Activated naive CD4-positive, alpha-beta T cell treated with anti-CD3 and anti-CD28 coated beads, Interleukin-2, amount 10 ng/mL, durations not matched to agents 7 days and 5 days (primary cell): ENCODE measurements around the gene CCDC191.

Source experiments
- CTCF ChIA-PET: fragments of 350-600 bp; sonication (Branson Sonifier 250); formaldehyde crosslinking; loops from one replicate; lab custom pipeline; 2021; ENCODE audit warnings: antibody characterized with exemption; lab: Charles Lee
- DNase-seq: peaks from one replicate; pipeline ENCODE4 v3.0.0-alpha.2; 2020
- H3K27ac Mint-ChIP-seq: one replicate; pipeline ENCODE4 v1.8.0; 2021; ENCODE audit warnings: mild to moderate bottlenecking, moderate library complexity, mixed read lengths
- H3K27me3 Mint-ChIP-seq: one replicate; pipeline ENCODE4 v1.8.0; 2021; ENCODE audit warnings: mild to moderate bottlenecking, mixed read lengths
- H3K36me3 Mint-ChIP-seq: one replicate; pipeline ENCODE4 v1.8.0; 2021; ENCODE audit warnings: mixed read lengths
- H3K4me1 Mint-ChIP-seq: one replicate; pipeline ENCODE4 v1.8.0; 2021; ENCODE audit warnings: mixed read lengths
- H3K4me3 Mint-ChIP-seq: one replicate; pipeline ENCODE4 v1.8.0; 2021; ENCODE audit warnings: mild to moderate bottlenecking, moderate library complexity, mixed read lengths
- H3K9me3 Mint-ChIP-seq: one replicate; pipeline ENCODE4 v1.8.0; 2021; ENCODE audit warnings: mixed read lengths

The CCDC191 gene, protein sequence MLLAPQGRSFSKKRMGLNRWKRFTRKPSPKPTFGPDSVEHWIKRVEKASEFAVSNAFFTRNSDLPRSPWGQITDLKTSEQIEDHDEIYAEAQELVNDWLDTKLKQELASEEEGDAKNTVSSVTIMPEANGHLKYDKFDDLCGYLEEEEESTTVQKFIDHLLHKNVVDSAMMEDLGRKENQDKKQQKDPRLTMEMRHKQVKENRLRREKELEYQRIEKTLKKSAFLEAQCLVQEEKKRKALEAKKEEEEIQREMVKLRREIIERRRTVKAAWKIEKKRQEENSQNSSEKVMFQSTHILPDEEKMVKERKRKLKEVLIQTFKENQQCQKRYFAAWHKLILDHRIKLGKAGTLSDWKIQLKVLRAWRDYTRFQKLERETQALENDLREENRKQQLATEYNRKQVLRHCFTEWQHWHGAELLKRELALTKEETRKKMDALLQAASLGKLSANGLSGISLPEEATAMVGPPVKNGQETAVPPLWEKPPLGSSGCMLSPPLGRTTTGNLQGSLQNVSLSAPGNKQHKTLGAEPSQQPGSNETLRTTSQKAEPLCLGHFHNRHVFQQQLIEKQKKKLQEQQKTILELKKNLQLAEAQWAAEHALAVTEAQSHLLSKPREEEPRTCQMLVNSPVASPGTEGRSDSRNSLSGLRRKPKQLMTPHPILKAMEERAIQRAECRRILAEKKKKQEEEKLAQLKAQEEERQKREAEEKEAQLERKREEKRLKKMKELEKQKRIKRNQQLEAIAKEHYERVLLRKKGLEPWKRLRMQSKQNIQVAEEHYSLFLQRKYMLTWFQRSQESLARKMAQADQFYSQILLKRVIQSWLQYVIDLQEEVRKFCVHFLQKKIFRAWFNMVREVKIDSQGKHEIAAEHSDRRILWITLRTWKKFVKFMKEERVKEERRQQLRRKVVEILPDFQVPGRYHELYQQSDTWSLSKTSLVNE

DNA sequence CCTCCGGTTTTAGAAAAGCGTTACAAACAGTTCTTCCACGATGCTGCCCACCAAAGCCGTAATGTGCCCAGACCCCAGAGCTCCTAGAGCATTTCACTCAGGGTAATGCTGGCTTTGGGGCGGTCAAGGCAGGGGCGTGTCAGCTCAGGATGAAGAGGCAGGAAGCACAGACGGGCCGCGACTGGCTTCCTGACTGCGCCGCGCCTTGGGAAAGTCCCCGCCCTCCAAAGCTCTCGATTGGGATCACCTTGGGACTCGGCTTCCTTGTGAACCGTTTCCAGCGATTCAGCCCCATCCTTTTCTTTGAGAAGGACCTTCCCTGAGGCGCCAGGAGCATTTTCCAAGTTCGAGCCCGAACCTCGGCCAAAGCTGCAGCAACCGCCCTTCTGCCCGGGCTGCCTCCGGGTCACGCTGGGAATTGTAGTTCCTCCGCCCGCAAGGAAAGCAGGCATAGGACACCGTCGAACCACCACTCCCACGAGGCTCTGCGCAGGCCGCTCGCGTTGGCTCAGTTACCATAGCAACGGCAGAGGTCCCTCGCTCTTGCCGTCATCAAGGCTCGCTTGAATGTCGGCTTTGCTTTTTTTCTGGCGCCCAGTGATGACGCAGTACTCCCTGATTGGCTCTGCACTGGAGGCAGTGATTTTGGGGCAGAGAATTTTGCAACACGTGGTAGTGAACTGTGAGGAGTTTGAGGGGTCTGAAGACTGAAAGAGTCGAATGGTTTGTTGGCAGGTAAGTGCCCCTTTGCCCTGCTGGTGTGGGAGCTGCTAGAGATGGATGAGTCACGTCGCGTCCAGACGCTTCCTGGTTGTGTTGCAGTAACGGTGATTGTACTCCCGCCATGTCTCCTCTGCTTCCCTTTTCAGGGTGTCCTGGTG is at the start of gene CCDC191, which contains the start of gene QTRT2:
TSS of gene CCDC191 (minus strand) at position 397 of the 881 bp plus-strand sequence. CDS start at position 337, 60 bp downstream.
TSS of gene QTRT2 (plus strand) at position 608 of the 881 bp plus-strand sequence. CDS start 8,521 bp downstream, outside the sequence.
- DNase-seq = peak; percentile 99
- H3K36me3 Mint-ChIP-seq = peaks cover 12% of the 10 kb centered on the region
- H3K9me3 Mint-ChIP-seq = no peaks in the 10 kb centered on the region
- peak within 1 kb of the TSS; percentile 89 for H3K27ac Mint-ChIP-seq
- CTCF ChIA-PET = interaction anchor here (0.9 to 1.3 kb wide), 2 partner anchors 310 to 311 kb away, joined by 3 to 5 read pairs; partner anchors contain the start of gene ATP6V1A
- H3K4me1 Mint-ChIP-seq = peaks cover 35% of the 10 kb centered on the region
- peaks cover 4% of the 10 kb centered on the region for H3K27me3 Mint-ChIP-seq
- peak within 1 kb of the TSS; percentile 88 for H3K4me3 Mint-ChIP-seq

GRCh38 chr3:114104414-114104813 is 48.1 kb upstream of the CCDC191 start:
- Mint-ChIP-seq H3K27ac (no peak overlapping the region), H3K36me3 (no peaks in the 10 kb centered on the region), H3K27me3 (peaks cover 13% of the 10 kb centered on the region), H3K4me1 (no peaks in the 10 kb centered on the region), H3K4me3 (no peak overlapping the region), H3K9me3 (no peaks in the 10 kb centered on the region)
- no peak for DNase-seq
- CTCF ChIA-PET = no interaction called here

- no peak overlapping the region for H3K27ac Mint-ChIP-seq
- H3K9me3 Mint-ChIP-seq = no peaks in the 10 kb centered on the region
- CTCF ChIA-PET = no interaction called here
- no peaks in the 10 kb centered on the region for H3K4me1 Mint-ChIP-seq
- no peaks in the 10 kb centered on the region for H3K36me3 Mint-ChIP-seq
- H3K4me3 Mint-ChIP-seq = no peak overlapping the region
- no peak for DNase-seq
- peaks cover 12% of the 10 kb centered on the region for H3K27me3 Mint-ChIP-seq
Measured at GRCh38 chr3:114103858-114104257, 47.5 kb upstream of the CCDC191 start.

GRCh38 chr3:114103181-114103580 is 46.9 kb upstream of the CCDC191 start:
- CTCF ChIA-PET = no interaction called here
- H3K27me3 Mint-ChIP-seq = peaks cover 12% of the 10 kb centered on the region
- no peak overlapping the region for H3K4me3 Mint-ChIP-seq
- H3K4me1 Mint-ChIP-seq = no peaks in the 10 kb centered on the region
- no peak overlapping the region for H3K27ac Mint-ChIP-seq
- no peaks in the 10 kb centered on the region for H3K9me3 Mint-ChIP-seq
- H3K36me3 Mint-ChIP-seq = no peaks in the 10 kb centered on the region
- no peak for DNase-seq

- no peak for DNase-seq
- Mint-ChIP-seq H3K9me3 (no peaks in the 10 kb centered on the region), H3K27me3 (peaks cover 10% of the 10 kb centered on the region), H3K4me1 (no peaks in the 10 kb centered on the region), H3K27ac (no peak overlapping the region), H3K4me3 (no peak overlapping the region), H3K36me3 (no peaks in the 10 kb centered on the region)
- CTCF ChIA-PET = no interaction called here
Measured at GRCh38 chr3:114101101-114101500, 44.8 kb upstream of the CCDC191 start.

DNA sequence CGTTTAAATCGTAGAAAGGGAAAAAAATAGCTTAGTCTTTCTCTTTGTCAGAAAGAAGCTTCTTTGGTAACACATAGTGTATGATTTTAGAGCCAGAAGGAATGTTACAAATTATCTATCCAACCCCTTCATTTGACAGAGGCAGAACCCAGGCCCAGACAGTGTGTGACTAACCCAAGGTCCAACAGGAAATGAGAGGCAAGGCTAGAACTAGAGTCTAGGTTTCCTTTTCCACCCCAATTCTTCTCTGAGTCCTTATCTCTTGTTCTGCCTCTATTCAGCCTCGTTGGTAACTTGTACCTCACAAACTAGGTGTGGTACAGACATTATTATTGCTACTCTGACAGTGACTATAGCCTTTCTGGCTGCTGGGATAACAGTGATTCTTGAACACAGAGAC is 39.5 kb upstream of the CCDC191 start:
- CTCF ChIA-PET = no interaction called here
- Mint-ChIP-seq H3K4me3 (no peak overlapping the region), H3K9me3 (no peaks in the 10 kb centered on the region), H3K27me3 (peaks cover 19% of the 10 kb centered on the region), H3K27ac (no peak overlapping the region), H3K4me1 (no peaks in the 10 kb centered on the region), H3K36me3 (no peaks in the 10 kb centered on the region)
- DNase-seq = no peak

DNA sequence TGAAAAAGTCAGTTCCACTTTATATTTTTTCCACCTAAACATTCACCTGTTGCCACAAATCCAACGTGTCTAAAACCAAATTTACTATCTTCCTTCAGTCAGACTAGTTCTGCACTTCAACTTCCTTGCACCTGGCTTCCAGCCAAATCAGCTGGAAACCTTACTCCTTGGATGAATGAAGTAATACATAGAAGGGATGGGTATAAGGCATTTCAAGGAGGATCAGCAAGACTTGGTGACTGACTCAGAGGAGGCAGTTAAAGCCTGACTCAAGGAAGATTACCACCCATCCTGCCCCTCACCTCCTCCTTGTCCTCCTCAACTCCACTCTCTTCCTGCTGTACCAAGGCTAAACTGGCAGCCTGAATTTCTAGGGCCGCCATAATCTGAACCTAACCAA is 37.3 kb upstream of the CCDC191 start:
- no peak overlapping the region for H3K27ac Mint-ChIP-seq
- CTCF ChIA-PET = no interaction called here
- no peaks in the 10 kb centered on the region for H3K4me1 Mint-ChIP-seq
- no peak for DNase-seq
- no peaks in the 10 kb centered on the region for H3K36me3 Mint-ChIP-seq
- H3K4me3 Mint-ChIP-seq = no peak overlapping the region
- H3K9me3 Mint-ChIP-seq = no peaks in the 10 kb centered on the region
- H3K27me3 Mint-ChIP-seq = peaks cover 15% of the 10 kb centered on the region

- DNase-seq = no peak
- no peak overlapping the region for H3K27ac Mint-ChIP-seq
- peaks cover 15% of the 10 kb centered on the region for H3K27me3 Mint-ChIP-seq
- no peaks in the 10 kb centered on the region for H3K9me3 Mint-ChIP-seq
- H3K4me1 Mint-ChIP-seq = no peaks in the 10 kb centered on the region
- CTCF ChIA-PET = no interaction called here
- H3K4me3 Mint-ChIP-seq = no peak overlapping the region
- peaks cover under 1% of the 10 kb centered on the region for H3K36me3 Mint-ChIP-seq
Measured at GRCh38 chr3:114093016-114093380, 36.7 kb upstream of the CCDC191 start.

- peaks cover 7% of the 10 kb centered on the region for H3K36me3 Mint-ChIP-seq
- H3K27me3 Mint-ChIP-seq = peaks cover 11% of the 10 kb centered on the region
- no peaks in the 10 kb centered on the region for H3K4me1 Mint-ChIP-seq
- no peak overlapping the region for H3K4me3 Mint-ChIP-seq
- no peak for DNase-seq
- H3K9me3 Mint-ChIP-seq = no peaks in the 10 kb centered on the region
- CTCF ChIA-PET = no interaction called here
- no peak overlapping the region for H3K27ac Mint-ChIP-seq
Measured at GRCh38 chr3:114092151-114093015, 36.1 kb upstream of the CCDC191 start.

GRCh38 chr3:114089675-114090074 is 33.3 kb upstream of the CCDC191 start:
- Mint-ChIP-seq H3K9me3 (no peaks in the 10 kb centered on the region), H3K27me3 (peaks cover 8% of the 10 kb centered on the region), H3K4me3 (no peak overlapping the region), H3K27ac (no peak overlapping the region), H3K36me3 (peaks cover 25% of the 10 kb centered on the region), H3K4me1 (no peaks in the 10 kb centered on the region)
- no peak for DNase-seq
- CTCF ChIA-PET = interaction anchor here (1.0 kb wide), 1 partner anchor 62 kb away, joined by 4 read pairs; no protein-coding TSS in a partner anchor

- H3K27ac Mint-ChIP-seq = no peak overlapping the region
Measured at GRCh38 chr3:114086356-114086755, 30.0 kb upstream of the CCDC191 start.

GRCh38 chr3:114083112-114083511 is 26.8 kb upstream of the CCDC191 start:
- H3K27ac Mint-ChIP-seq = peak overlapping the region; percentile 19

More at GRCh38 chr3:114086356-114086755, 30.0 kb upstream of the CCDC191 start:
- Mint-ChIP-seq H3K36me3 (peaks cover 47% of the 10 kb centered on the region), H3K4me1 (no peaks in the 10 kb centered on the region), H3K9me3 (no peaks in the 10 kb centered on the region), H3K27me3 (no peaks in the 10 kb centered on the region), H3K4me3 (no peak overlapping the region)
- CTCF ChIA-PET = no interaction called here
- DNase-seq = no peak

DNA sequence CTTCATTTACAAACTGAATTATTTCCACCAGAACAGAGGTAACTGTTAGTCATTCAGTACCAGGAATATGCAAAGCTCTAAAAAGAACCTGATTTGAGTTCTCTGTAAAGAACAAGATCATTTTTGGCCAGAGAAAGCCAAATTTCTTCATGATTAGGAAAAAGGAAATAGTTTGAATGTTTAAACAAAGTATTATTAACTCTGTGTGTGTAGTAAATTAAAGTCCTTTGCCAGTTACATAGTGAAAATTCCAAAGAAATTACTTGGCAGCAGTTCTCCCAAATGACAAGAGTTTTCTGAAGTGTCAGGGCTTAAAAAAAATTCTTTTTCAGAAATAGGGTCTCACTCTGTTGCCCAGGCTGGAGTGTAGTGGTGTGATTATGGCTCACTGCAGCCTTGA is 24.7 kb upstream of the CCDC191 start:
- CTCF ChIA-PET = no interaction called here
- no peak for DNase-seq
- Mint-ChIP-seq H3K4me1 (no peaks in the 10 kb centered on the region), H3K36me3 (peaks cover 62% of the 10 kb centered on the region), H3K27me3 (no peaks in the 10 kb centered on the region), H3K4me3 (no peak overlapping the region), H3K9me3 (no peaks in the 10 kb centered on the region), H3K27ac (no peak overlapping the region)

More at GRCh38 chr3:114083112-114083511, 26.8 kb upstream of the CCDC191 start:
- no peak for DNase-seq
- Mint-ChIP-seq H3K36me3 (peaks cover 62% of the 10 kb centered on the region), H3K27me3 (no peaks in the 10 kb centered on the region), H3K4me3 (no peak overlapping the region), H3K4me1 (no peaks in the 10 kb centered on the region), H3K9me3 (no peaks in the 10 kb centered on the region)
- CTCF ChIA-PET = no interaction called here
